K562 (cell line): ENCODE data around the gene BPIFB2. TPM values are rescaled to one million over a fixed set of nuclear protein-coding genes. Genes with fewer than 3 reads are reported as not detected.

Experiments used
- ATAC-seq: fragments of 200-7000 bp; cut with Tn5 transposase; 3 replicates; pipeline ENCODE4 v1.9.1; 2020; ENCODE audit warnings: moderate library complexity
- BruUV-seq: library from RNA; stranded (reverse); fragments of 400-500 nt; replicated peaks from 2 replicates; lab custom pipeline; 2021; lab: Mats Ljungman, UMichigan
- CTCF ChIA-PET: fragments of 300-600 bp; formaldehyde crosslinking; extraction: SDS; loops from one replicate; lab custom pipeline; 2021; ENCODE audit warnings: low intra/inter-chr PET ratio; lab: Yijun Ruan, JAX
- POLR2A ChIA-PET: fragments of 300-600, 350-650 bp; sonication (Branson Sonifier 250); formaldehyde crosslinking; extraction: SDS; loops from one replicate; lab custom pipeline; 2021; ENCODE audit warnings: antibody characterized with exemption, inconsistent platforms; lab: Yijun Ruan, JAX
- DNase-seq, 4 experiments: peaks; one replicate each; pipeline versions ENCODE4 v3.0.0 to v3.0.0-alpha.2; 2011 to 2018; ENCODE audit warnings: low spot score in 3 of 4, mixed read lengths in 3 of 4; ENCODE audit errors: extremely low read depth in 1 of 4
- FAIRE-seq: peaks from 2 replicates; lab custom pipeline; 2011; peaks lifted over from hg19 to GRCh38; lab: Jason Lieb, UNC
- H2AFZ ChIP-seq: 2 replicates; pipeline ENCODE4 v1.6.0; 2011; ENCODE audit warnings: low read depth, low read length, control low read depth, inconsistent platforms
- H3K27ac ChIP-seq: fragments of 200-600 bp; 3 replicates; pipeline ENCODE4 v1.8.0; 2011; ENCODE audit warnings: low read depth, mild to moderate bottlenecking, control low read depth, inconsistent platforms, low read length, moderate library complexity, mixed read lengths; ENCODE audit errors: extremely low read depth
- H3K27me3 ChIP-seq, 2 experiments: fragments of 300-600 bp in 1 of 2; 2 replicates in 1 of 2; 3 replicates in 1 of 2; pipeline versions ENCODE4 v1.6.0 to v1.8.0; 2011; ENCODE audit warnings: inconsistent platforms in 2 of 2, low read length in 2 of 2, mild to moderate bottlenecking in 1 of 2, mixed read lengths in 1 of 2, moderate library complexity in 1 of 2; ENCODE audit not compliant: control insufficient read depth in 2 of 2, insufficient read depth in 2 of 2
- H3K36me3 ChIP-seq: fragments of 300-600 bp; 3 replicates; pipeline ENCODE4 v1.8.0; 2011; ENCODE audit warnings: mild to moderate bottlenecking, low read length, inconsistent platforms; ENCODE audit not compliant: control insufficient read depth, insufficient read depth
- H3K4me1 ChIP-seq, 2 experiments: fragments of 200-600 bp in 1 of 2; replicated peaks in 1 of 2; 2 replicates in 1 of 2; 3 replicates in 1 of 2; pipeline versions ENCODE4 v1.5.1 to v1.8.0; 2011; ENCODE audit warnings: inconsistent platforms in 2 of 2, low read length in 2 of 2, mild to moderate bottlenecking in 1 of 2, mixed read lengths in 1 of 2, moderate library complexity in 1 of 2; ENCODE audit not compliant: control insufficient read depth in 2 of 2, insufficient read depth in 2 of 2
- H3K4me2 ChIP-seq: 2 replicates; pipeline ENCODE4 v1.6.1; 2011; ENCODE audit warnings: low read length, control low read depth, inconsistent platforms, mixed read lengths; ENCODE audit not compliant: insufficient read depth
- H3K4me3 ChIP-seq: fragments of 200-600 bp; sonication (generic), shearing (Covaris generic); 2 replicates; pipeline ENCODE4 v1.5.1; 2016; ENCODE audit warnings: control low read depth, inconsistent platforms
- H3K79me2 ChIP-seq: fragments of 200-600 bp; 3 replicates; pipeline ENCODE4 v1.8.0; 2011; ENCODE audit warnings: low read length, inconsistent platforms; ENCODE audit not compliant: control insufficient read depth, insufficient read depth
- H3K9ac ChIP-seq, 2 experiments: 2 replicates each; pipeline versions ENCODE4 v1.6.0 to v1.6.1; 2011; ENCODE audit warnings: low read depth in 2 of 2, low read length in 2 of 2, control low read depth in 1 of 2, inconsistent platforms in 1 of 2, mild to moderate bottlenecking in 1 of 2, mixed read lengths in 1 of 2; ENCODE audit not compliant: insufficient read depth in 1 of 2
- H3K9me1 ChIP-seq: one replicate; pipeline ENCODE4 v1.6.0; 2011; ENCODE audit warnings: inconsistent platforms, mild to moderate bottlenecking, low read length, moderate library complexity; ENCODE audit not compliant: control insufficient read depth, insufficient read depth
- H3K9me3 ChIP-seq: replicated peaks from 2 replicates; pipeline ENCODE4 v1.5.1; 2011; ENCODE audit warnings: low read depth, low read length, inconsistent platforms; ENCODE audit not compliant: control insufficient read depth, insufficient read depth
- H4K20me1 ChIP-seq: replicated peaks from 2 replicates; pipeline ENCODE4 v1.6.1; 2011; ENCODE audit warnings: low read length, inconsistent platforms, mixed read lengths; ENCODE audit not compliant: control insufficient read depth, insufficient read depth
- GTF2E2 ChIP-seq: fragments of 200-800 bp; sonication (Bioruptor generic); IDR thresholded peaks from 2 replicates; pipeline ENCODE4 v1.6.1; 2016; ENCODE audit warnings: missing genetic modification characterization, missing compliant biosample characterization
- KAT7 ChIP-seq: sonication (generic); formaldehyde crosslinking; IDR thresholded peaks from 2 replicates; pipeline ENCODE4 v1.8.0; 2022; ENCODE audit warnings: missing genetic modification reagents, mild to moderate bottlenecking, borderline replicate concordance
- KLF13 ChIP-seq: fragments of 450-650 bp; IDR thresholded peaks from 2 replicates; pipeline ENCODE4 v1.6.1; 2016; ENCODE audit warnings: missing genetic modification characterization, low read depth, mild to moderate bottlenecking, missing compliant biosample characterization, moderate library complexity, borderline replicate concordance
- MCM5 ChIP-seq: fragments of 450-650 bp; IDR thresholded peaks from 2 replicates; pipeline ENCODE4 v1.6.1; 2016; ENCODE audit warnings: low read depth
- NEUROD1 ChIP-seq: fragments of 150-350 bp; IDR thresholded peaks from 2 replicates; pipeline ENCODE4 v1.6.1; 2014; ENCODE audit warnings: borderline replicate concordance, low read length, low read depth; ENCODE audit not compliant: partially characterized antibody
- NFIX ChIP-seq: fragments of 250-450 bp; sonication (Bioruptor Pico); IDR thresholded peaks from 2 replicates; pipeline ENCODE4 v1.4.0; 2020; ENCODE audit warnings: low read depth, mild to moderate bottlenecking, moderate library complexity
- SIX5 ChIP-seq, 2 experiments: IDR thresholded peaks; 2 replicates each; pipeline ENCODE4 v1.6.1; 2011; ENCODE audit warnings: low read length in 2 of 2, borderline replicate concordance in 1 of 2, low read depth in 1 of 2, mild to moderate bottlenecking in 1 of 2, moderate library complexity in 1 of 2; ENCODE audit not compliant: insufficient read depth in 1 of 2
- SPI1 ChIP-seq: IDR thresholded peaks from 2 replicates; pipeline ENCODE4 v1.6.1; 2011; ENCODE audit warnings: low read depth, low read length, control low read depth, borderline replicate concordance
- ZBTB2 ChIP-seq: fragments of 450-650 bp; IDR thresholded peaks from 2 replicates; pipeline ENCODE4 v1.6.1; 2016; ENCODE audit warnings: antibody characterized with exemption
- ZKSCAN3 ChIP-seq: fragments of 250-450 bp; sonication (Bioruptor Pico); IDR thresholded peaks from 2 replicates; pipeline ENCODE4 v1.4.0; 2020
- ZNF134 ChIP-seq: fragments of 250-450 bp; sonication (Bioruptor Pico); conservative IDR thresholded peaks from 2 replicates; pipeline ENCODE4 v1.4.0; 2020
- ZNF253 ChIP-seq: fragments of 250-450 bp; sonication (Bioruptor Pico); conservative IDR thresholded peaks from 2 replicates; pipeline ENCODE4 v1.6.1; 2021; ENCODE audit warnings: mild to moderate bottlenecking
- ZNF586 ChIP-seq: fragments of 450-650 bp; formaldehyde crosslinking; conservative IDR thresholded peaks from 2 replicates; pipeline ENCODE4 v1.4.0; 2020; ENCODE audit warnings: mild to moderate bottlenecking, moderate library complexity
- WGBS: fragments of 100-300 bp; shearing (Covaris generic); methylation state at CpG from one replicate; pipeline ENCODE4 v1.1.6; 2016; ENCODE audit warnings: low coverage, mixed read lengths; ENCODE audit not compliant: insufficient coverage; ENCODE audit errors: missing lambda C conversion rate; 5-methylcytosine and 5-hydroxymethylcytosine counted together
- in situ Hi-C: fragments of 300-500 bp; cut with MboI; formaldehyde crosslinking; loops from 4 replicates; pipeline ENCODE4 v1.15.0; 2018; ENCODE audit warnings: inconsistent platforms, mixed read lengths
- intact Hi-C: fragments of 100-400 bp; cut with micrococcal nuclease; formaldehyde crosslinking; loops from 2 replicates; pipeline ENCODE4 v1.14.2; 2022
- polyA plus RNA-seq, 8 experiments: library from polyadenylated mRNA; depleted of rRNA in 4 of 8; stranded (reverse) in 5 of 8; unstranded in 3 of 8; fragments of >200 nt; fragmentation: Nextera tagmentation in 2 of 8; fragmentation: Illumina TruSeq in 1 of 8; extraction: Ambion mirVana in 2 of 8; extraction: Trizol in 1 of 8; gene quantifications; 2 replicates each; pipeline versions ENCODE4 v1.2.1 to v1.2.3, GENCODE V29; 2011 to 2014; ENCODE audit warnings: inconsistent platforms in 1 of 8, missing spikeins in 1 of 8
- total RNA-seq, 7 experiments: library from RNA; depleted of rRNA in 6 of 7; stranded (reverse); fragments of >200 nt in 6 of 7; fragmentation: Illumina TruSeq in 2 of 7; extraction: Trizol in 2 of 7; gene quantifications; 2 replicates each; pipeline versions ENCODE4 v1.2.1 to v1.2.3, GENCODE V29; 2011 to 2021; ENCODE audit warnings: low replicate concordance in 1 of 7
- TF ChIP-seq, protein P1 (sequence below): fragments of 450-650 bp; IDR thresholded peaks from 2 replicates; pipeline ENCODE4 v1.6.1; 2018; ENCODE audit not compliant: partially characterized antibody
- TF ChIP-seq, protein P2 (sequence below): fragments of 250-450 bp; sonication (Bioruptor Pico); IDR thresholded peaks from 2 replicates; pipeline ENCODE4 v1.9.0; 2021; ENCODE audit warnings: mild to moderate bottlenecking

Gene BPIFB2
- total and polyA plus RNA-seq, 9 of the 15 experiments (the other 6 are each of a cell fraction or from before 2014, with no cell fraction given) = not detected

DNA sequence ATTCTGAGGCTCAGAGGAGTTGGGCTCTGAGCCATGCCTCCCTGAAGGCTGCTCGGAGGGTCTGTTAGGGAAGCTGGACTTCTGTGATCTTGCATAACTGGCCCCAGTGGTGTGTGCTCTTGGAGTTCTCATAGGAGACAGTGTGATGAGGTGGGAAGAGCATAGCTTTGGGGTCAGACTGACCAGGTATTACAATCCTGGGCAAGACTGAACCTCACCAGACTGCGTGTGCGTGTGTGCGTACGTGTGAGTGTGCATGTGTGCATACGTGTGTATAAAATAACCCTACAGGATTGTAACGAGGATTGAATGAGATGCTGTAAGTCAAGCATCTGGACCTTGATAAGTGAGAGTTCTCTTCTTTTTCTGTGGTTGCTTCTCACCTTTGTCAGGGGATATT, 10.0 kb downstream of the BPIFB2 start (continued):
- no peak for TF ChIP-seq KLF13 (tag)
- no peak for TF ChIP-seq GTF2E2 (tag)
- no peak for TF ChIP-seq SPI1
- no peak for TF ChIP-seq ZNF586
- no peak for TF ChIP-seq MCM5
- no peak for TF ChIP-seq NEUROD1

DNA sequence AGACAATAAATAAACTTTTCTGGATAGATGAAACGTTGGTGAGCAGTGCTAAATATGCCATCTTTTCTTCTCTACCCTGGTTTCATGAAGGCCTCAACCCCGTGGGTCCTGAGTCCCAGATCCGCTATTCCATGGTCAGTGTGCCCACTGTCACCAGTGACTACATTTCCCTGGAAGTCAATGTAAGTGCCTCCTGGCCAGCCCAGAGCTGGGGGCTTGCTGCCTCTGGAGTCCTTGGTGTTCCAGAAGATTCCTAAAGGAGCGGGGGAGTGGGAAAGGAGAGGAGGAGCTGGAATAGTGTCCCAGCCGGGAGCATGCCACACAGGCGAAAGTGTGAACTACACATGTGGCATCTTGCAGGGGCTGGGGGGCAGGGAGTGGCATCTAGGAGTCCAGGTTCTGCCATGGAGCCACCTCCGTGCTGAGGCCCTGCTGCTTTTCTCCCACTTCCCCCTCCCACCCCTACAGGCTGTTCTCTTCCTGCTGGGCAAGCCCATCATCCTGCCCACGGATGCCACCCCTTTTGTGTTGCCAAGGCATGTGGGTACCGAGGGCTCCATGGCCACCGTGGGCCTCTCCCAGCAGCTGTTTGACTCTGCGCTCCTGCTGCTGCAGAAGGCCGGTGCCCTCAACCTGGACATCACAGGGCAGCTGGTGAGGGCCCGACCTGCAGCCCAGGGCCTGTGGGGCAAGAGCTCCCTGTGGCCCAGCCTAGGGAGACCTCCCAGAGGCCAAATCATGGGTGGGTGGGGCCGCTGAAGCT, 10.8 kb downstream of the BPIFB2 start:
- Histone ChIP-seq H3K4me3 (no peak overlapping the region), H2AFZ (no peak overlapping the region), H3K4me2 (no peak overlapping the region), H3K9me1 (peaks cover 2% of the 10 kb centered on the region), H3K9ac (no peak overlapping the region), H3K36me3 (no peaks in the 10 kb centered on the region), H4K20me1 (no peaks in the 10 kb centered on the region; the same call in 1 of the 2 replicates), H3K27ac (no peak overlapping the region), H3K79me2 (no peaks in the 10 kb centered on the region), H3K9me3 (no peaks in the 10 kb centered on the region), H3K27me3 (peaks cover 2 to 45% of the 10 kb centered on the region in 2 experiments; a peak in 3 of 5 replicates), H3K4me1 (peaks cover 0 to 3% of the 10 kb centered on the region in 2 experiments; a peak in 1 of 5 replicates)
- CTCF ChIA-PET = no interaction called here
- 0% methylated on average over 14 of the region's 14 CpGs for WGBS
- DNase-seq (no peak), FAIRE-seq (no peak), ATAC-seq (no peak)
- BruUV-seq = no TSS peak
- intact Hi-C loops (no loop called here), in situ Hi-C loops (no loop called here)
- POLR2A ChIA-PET = interaction anchor here (0.6 to 1.2 kb wide), 4 partner anchors 8 to 197 kb away, joined by 3 to 7 read pairs (median 3); no protein-coding TSS in a partner anchor
- TF ChIP-seq ZBTB2 (no peak), ZNF253 (CRISPR knock-in tag) (no peak), KAT7 (CRISPR knock-in tag) (no peak), NFIX (CRISPR knock-in tag) (no peak), ZNF134 (CRISPR knock-in tag) (no peak), SIX5 (IDR thresholded peaks at IDR 0.05; ENCODE audit: borderline replicate concordance in 1 of 2, insufficient read depth in 1 of 2, low read depth in 1 of 2, low read length in 2 of 2) (no peak), ZKSCAN3 (CRISPR knock-in tag) (no peak)
- TF ChIP-seq, protein P1, sequence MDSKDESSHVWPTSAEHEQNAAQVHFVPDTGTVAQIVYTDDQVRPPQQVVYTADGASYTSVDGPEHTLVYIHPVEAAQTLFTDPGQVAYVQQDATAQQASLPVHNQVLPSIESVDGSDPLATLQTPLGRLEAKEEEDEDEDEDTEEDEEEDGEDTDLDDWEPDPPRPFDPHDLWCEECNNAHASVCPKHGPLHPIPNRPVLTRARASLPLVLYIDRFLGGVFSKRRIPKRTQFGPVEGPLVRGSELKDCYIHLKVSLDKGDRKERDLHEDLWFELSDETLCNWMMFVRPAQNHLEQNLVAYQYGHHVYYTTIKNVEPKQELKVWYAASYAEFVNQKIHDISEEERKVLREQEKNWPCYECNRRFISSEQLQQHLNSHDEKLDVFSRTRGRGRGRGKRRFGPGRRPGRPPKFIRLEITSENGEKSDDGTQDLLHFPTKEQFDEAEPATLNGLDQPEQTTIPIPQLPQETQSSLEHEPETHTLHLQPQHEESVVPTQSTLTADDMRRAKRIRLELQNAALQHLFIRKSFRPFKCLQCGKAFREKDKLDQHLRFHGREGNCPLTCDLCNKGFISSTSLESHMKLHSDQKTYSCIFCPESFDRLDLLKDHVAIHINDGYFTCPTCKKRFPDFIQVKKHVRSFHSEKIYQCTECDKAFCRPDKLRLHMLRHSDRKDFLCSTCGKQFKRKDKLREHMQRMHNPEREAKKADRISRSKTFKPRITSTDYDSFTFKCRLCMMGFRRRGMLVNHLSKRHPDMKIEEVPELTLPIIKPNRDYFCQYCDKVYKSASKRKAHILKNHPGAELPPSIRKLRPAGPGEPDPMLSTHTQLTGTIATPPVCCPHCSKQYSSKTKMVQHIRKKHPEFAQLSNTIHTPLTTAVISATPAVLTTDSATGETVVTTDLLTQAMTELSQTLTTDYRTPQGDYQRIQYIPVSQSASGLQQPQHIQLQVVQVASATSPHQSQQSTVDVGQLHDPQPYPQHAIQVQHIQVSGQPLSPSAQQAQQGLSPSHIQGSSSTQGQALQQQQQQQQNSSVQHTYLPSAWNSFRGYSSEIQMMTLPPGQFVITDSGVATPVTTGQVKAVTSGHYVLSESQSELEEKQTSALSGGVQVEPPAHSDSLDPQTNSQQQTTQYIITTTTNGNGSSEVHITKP = no peak
- TF ChIP-seq, protein P2, sequence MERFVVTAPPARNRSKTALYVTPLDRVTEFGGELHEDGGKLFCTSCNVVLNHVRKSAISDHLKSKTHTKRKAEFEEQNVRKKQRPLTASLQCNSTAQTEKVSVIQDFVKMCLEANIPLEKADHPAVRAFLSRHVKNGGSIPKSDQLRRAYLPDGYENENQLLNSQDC (CRISPR knock-in tag) = no peak
